HG03558 (cell line): Measurements from ENCODE around the gene PDCD10.
A peak's percentile ranks its signal among the peaks of the same experiment; 100 is the strongest.

ENCODE experiments used
- ATAC-seq: cut with Tn5 transposase; IDR thresholded peaks from one replicate; pipeline ENCODE4 v1.9.1; 2021; ENCODE audit warnings: moderate number of reproducible peaks; ENCODE audit not compliant: unreplicated experiment; ENCODE audit errors: extremely low read depth

The PDCD10 gene

GRCh38 chr3:167735233-167736138, 794 bp upstream of the PDCD10 start, which contains the start of gene SERPINI1:
Gene SERPINI1 (plus strand): TSS chr3:167735721. CDS start chr3:167789129, 53,408 bp downstream.
- ATAC-seq: peak; percentile 39

GRCh38 chr3:167733961-167734497, 663 bp downstream of the PDCD10 start:
- no peak for ATAC-seq

DNA sequence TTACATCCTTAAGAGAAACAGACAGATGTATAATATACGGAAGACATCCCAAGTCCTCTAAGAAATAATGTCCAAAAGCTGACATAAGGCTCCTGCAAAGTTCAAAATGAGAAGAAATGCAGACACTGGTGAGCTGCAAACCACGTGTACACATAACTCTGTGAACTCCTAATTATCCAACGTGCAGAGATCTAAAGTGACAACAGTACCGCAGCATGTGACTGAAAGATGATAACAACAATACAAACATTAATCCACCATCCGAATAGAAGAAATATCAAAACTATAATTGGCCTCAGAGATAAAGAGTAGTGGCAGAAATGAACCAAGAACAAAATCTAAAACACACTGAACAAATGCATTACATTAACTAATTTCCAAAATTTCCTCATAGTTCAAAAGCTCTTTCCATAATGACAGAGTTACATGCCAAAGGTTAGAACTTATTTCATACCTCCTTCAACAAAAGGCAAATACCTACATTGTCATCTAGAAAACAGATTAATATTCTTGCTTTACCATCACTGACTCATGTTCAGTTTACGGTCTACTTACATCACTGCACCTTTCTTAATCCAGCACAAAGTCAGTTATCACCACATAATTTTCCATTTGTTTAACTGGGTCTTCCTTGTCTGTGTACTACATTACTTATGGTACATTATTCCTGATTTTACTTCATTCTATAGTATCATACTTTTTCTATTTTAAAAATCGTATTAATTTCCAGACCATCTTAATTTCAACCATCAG, 2.2 kb downstream of the PDCD10 start:
- ATAC-seq: no peak

GRCh38 chr3:167731393-167731792, 3.3 kb downstream of the PDCD10 start:
- no peak for ATAC-seq

GRCh38 chr3:167729591-167729990, 5.1 kb downstream of the PDCD10 start:
- no peak for ATAC-seq

GRCh38 chr3:167728632-167729323, 5.9 kb downstream of the PDCD10 start:
- no peak for ATAC-seq

GRCh38 chr3:167728176-167728575, 6.5 kb downstream of the PDCD10 start:
- ATAC-seq: no peak

DNA sequence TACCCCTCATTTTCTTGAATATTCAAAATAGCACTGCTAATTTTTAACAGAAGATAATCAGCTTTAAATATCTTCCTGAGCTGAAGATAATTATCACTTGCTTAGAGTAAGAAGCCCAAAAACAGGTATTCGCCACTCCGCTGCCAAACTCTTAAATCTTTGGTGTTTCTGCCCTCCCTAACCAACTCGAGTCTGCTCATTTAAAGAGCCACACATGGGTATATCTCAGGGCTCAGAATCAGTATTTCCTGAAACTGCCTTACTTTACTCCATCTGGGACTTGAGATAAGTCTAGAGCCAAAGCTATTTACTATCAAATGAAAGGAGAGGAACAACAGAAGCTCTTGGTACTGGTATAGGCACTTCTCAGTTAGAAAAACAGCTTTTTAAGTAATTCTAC, 10.8 kb downstream of the PDCD10 start:
- ATAC-seq: no peak

GRCh38 chr3:167723025-167723512, 11.6 kb downstream of the PDCD10 start:
- ATAC-seq: no peak

DNA sequence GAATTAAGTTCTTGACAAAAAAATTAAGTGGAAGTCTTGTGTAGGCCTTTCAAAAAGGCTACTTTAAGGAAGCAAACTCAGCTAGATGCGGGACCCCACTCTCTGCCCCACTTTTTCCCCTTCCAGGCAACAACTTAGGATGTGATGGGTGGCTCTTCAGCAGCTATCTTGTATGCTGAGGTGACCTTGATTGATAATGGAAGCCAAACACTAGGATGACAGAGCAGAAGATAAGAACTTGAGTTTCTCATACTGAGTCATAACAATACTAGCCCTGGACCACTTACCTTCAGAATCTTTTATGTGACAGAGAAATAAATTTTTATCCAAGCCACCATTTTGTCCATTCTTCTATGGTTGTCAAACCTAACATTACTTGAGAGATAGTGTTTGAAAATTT, 16.1 kb downstream of the PDCD10 start:
- no peak for ATAC-seq

- ATAC-seq: no peak
These were observed 17.8 kb downstream of the PDCD10 start for GRCh38 chr3:167716920-167717319.

GRCh38 chr3:167714871-167715270, 19.8 kb downstream of the PDCD10 start:
- no peak for ATAC-seq

- no peak for ATAC-seq
These were observed 22.2 kb downstream of the PDCD10 start for GRCh38 chr3:167712445-167712844.

- ATAC-seq: no peak
These were observed 23.3 kb downstream of the PDCD10 start for GRCh38 chr3:167711439-167711838.

GRCh38 chr3:167710552-167710951, 24.1 kb downstream of the PDCD10 start:
- no peak for ATAC-seq

GRCh38 chr3:167709690-167710089, 25.0 kb downstream of the PDCD10 start:
- ATAC-seq: no peak

GRCh38 chr3:167705840-167706239, 28.9 kb downstream of the PDCD10 start:
- no peak for ATAC-seq

GRCh38 chr3:167700926-167701325, 33.8 kb downstream of the PDCD10 start:
- no peak for ATAC-seq

- ATAC-seq: no peak
These were observed 34.6 kb downstream of the PDCD10 start for GRCh38 chr3:167700046-167700445.

DNA sequence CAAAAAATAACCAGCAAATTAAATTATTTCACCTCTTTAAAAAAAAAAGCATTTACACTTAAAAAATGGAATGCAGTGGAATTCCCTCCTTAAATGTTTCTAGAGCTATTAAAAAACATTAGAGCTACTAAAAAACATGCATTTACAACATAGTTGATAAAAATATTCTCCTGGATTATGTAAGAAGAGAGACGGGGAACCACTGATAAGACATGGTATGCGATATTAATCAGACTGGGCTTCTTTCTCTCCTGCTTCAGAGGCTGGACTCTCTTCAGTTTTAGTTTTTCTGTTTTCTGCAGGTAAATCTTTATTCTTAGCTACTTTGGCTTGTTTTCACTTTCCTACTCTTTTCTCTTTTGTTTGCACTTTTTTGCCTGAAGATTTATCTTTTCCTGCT, 40.6 kb downstream of the PDCD10 start:
- no peak for ATAC-seq
